ENCODE results near the gene AK5. TPM values are rescaled to one million over a fixed set of nuclear protein-coding genes. Genes with fewer than 3 reads are reported as not detected.

AK5 gene
- total and polyA plus RNA-seq, 4 donors, result 0.06 to 3.0 (median 0.15) TPM; not detected in 1

GRCh38 chr1:77498918-77499317 lies 217.1 kb downstream of the AK5 start:
- H3K4me1 ChIP-seq (ENCODE audit: control insufficient read depth in 5 of 5, insufficient read depth in 5 of 5, low read length in 5 of 5), result no peaks in the 10 kb centered on the region
- H3K36me3 ChIP-seq (ENCODE audit: control insufficient read depth in 4 of 4, insufficient read depth in 4 of 4, low read length in 4 of 4), result no peaks in the 10 kb centered on the region
- no peak overlapping the region for H3K4me3 ChIP-seq
- H3K27me3 ChIP-seq (ENCODE audit: control insufficient read depth in 3 of 3, insufficient read depth in 3 of 3, low read length in 2 of 3), result no peaks in the 10 kb centered on the region
- ATAC-seq (ENCODE audit: insufficient read depth, low FRiP score), result no peak
- H3K9ac ChIP-seq (ENCODE audit: insufficient read depth in 1 of 2, low read length in 2 of 2), result no peak overlapping the region
- DNase-seq, result no peak
- H3K27ac ChIP-seq (ENCODE audit: low read depth in 1 of 2, low read length in 1 of 2), result no peak overlapping the region
- TF ChIP-seq CTCF (IDR thresholded peaks at IDR 0.05; ENCODE audit: control extremely low read depth, extremely low read depth), result no peak
- peaks cover 0 to 3% (median 0%) of the 10 kb centered on the region in 4 donors for H3K9me3 ChIP-seq (ENCODE audit: control insufficient read depth in 4 of 4, insufficient read depth in 3 of 4, low read length in 3 of 4)

- Histone ChIP-seq H3K27ac (ENCODE audit: low read depth in 1 of 2, low read length in 1 of 2) (no peak overlapping the region), H3K9ac (ENCODE audit: insufficient read depth in 1 of 2, low read length in 2 of 2) (no peak overlapping the region), H3K4me1 (ENCODE audit: control insufficient read depth in 5 of 5, insufficient read depth in 5 of 5, low read length in 5 of 5) (no peaks in the 10 kb centered on the region), H3K27me3 (ENCODE audit: control insufficient read depth in 3 of 3, insufficient read depth in 3 of 3, low read length in 2 of 3) (no peaks in the 10 kb centered on the region), H3K9me3 (ENCODE audit: control insufficient read depth in 4 of 4, insufficient read depth in 3 of 4, low read length in 3 of 4) (peaks cover 0 to 3% (median 0%) of the 10 kb centered on the region in 4 donors), H3K4me3 (no peak overlapping the region), H3K36me3 (ENCODE audit: control insufficient read depth in 4 of 4, insufficient read depth in 4 of 4, low read length in 4 of 4) (no peaks in the 10 kb centered on the region)
- 92 to 94% methylated on average over 5 of the region's 5 CpGs for WGBS, 2 donors
- DNase-seq (no peak), ATAC-seq (ENCODE audit: insufficient read depth, low FRiP score) (no peak)
- no peak for TF ChIP-seq CTCF (IDR thresholded peaks at IDR 0.05; ENCODE audit: control extremely low read depth, extremely low read depth)
Measured at GRCh38 chr1:77499466-77499865, 217.6 kb downstream of the AK5 start.

- H3K9me3 ChIP-seq (ENCODE audit: control insufficient read depth in 4 of 4, insufficient read depth in 3 of 4, low read length in 3 of 4), result no peaks in the 10 kb centered on the region
- 25 to 49% methylated on average over 4 of the region's 4 CpGs for WGBS, 2 donors
- DNase-seq (no peak), ATAC-seq (ENCODE audit: insufficient read depth, low FRiP score) (no peak)
- H3K27me3 ChIP-seq (ENCODE audit: control insufficient read depth in 3 of 3, insufficient read depth in 3 of 3, low read length in 2 of 3), result no peaks in the 10 kb centered on the region
- H3K27ac ChIP-seq (ENCODE audit: low read depth in 1 of 2, low read length in 1 of 2), result no peak overlapping the region
- no peak overlapping the region for H3K4me3 ChIP-seq
- TF ChIP-seq CTCF (IDR thresholded peaks at IDR 0.05; ENCODE audit: control extremely low read depth, extremely low read depth), result no peak
- no peak overlapping the region for H3K9ac ChIP-seq (ENCODE audit: insufficient read depth in 1 of 2, low read length in 2 of 2)
- H3K4me1 ChIP-seq (ENCODE audit: control insufficient read depth in 5 of 5, insufficient read depth in 5 of 5, low read length in 5 of 5), result no peaks in the 10 kb centered on the region
- no peaks in the 10 kb centered on the region for H3K36me3 ChIP-seq (ENCODE audit: control insufficient read depth in 4 of 4, insufficient read depth in 4 of 4, low read length in 4 of 4)
Measured at GRCh38 chr1:77504986-77505385, 223.2 kb downstream of the AK5 start.

GRCh38 chr1:77506771-77507170 lies 225.0 kb downstream of the AK5 start:
- Histone ChIP-seq H3K4me1 (ENCODE audit: control insufficient read depth in 5 of 5, insufficient read depth in 5 of 5, low read length in 5 of 5) (no peaks in the 10 kb centered on the region), H3K27ac (ENCODE audit: low read depth in 1 of 2, low read length in 1 of 2) (no peak overlapping the region), H3K9ac (ENCODE audit: insufficient read depth in 1 of 2, low read length in 2 of 2) (no peak overlapping the region), H3K4me3 (no peak overlapping the region), H3K36me3 (ENCODE audit: control insufficient read depth in 4 of 4, insufficient read depth in 4 of 4, low read length in 4 of 4) (no peaks in the 10 kb centered on the region), H3K27me3 (ENCODE audit: control insufficient read depth in 3 of 3, insufficient read depth in 3 of 3, low read length in 2 of 3) (no peaks in the 10 kb centered on the region), H3K9me3 (ENCODE audit: control insufficient read depth in 4 of 4, insufficient read depth in 3 of 4, low read length in 3 of 4) (no peaks in the 10 kb centered on the region)
- no peak for TF ChIP-seq CTCF (IDR thresholded peaks at IDR 0.05; ENCODE audit: control extremely low read depth, extremely low read depth)
- DNase-seq (no peak), ATAC-seq (ENCODE audit: insufficient read depth, low FRiP score) (no peak)
- 91 to 95% methylated on average over 4 of the region's 4 CpGs for WGBS, 2 donors

All from lung (tissue), 12 donors.